ENCODE results near the gene MED13L. TPM values are rescaled to one million over a fixed set of nuclear protein-coding genes. Genes with fewer than 3 reads are reported as not detected.

The MED13L gene
- total and polyA plus RNA-seq, 2 donors (not counting 3 experiments of a cell fraction or from before 2014, with no cell fraction given) = 27.4 to 93.6 TPM

- FAIRE-seq = no peak
- CTCF ChIA-PET = no interaction called here
- POLR2A ChIA-PET = no interaction called here
Measured at GRCh38 chr12:116019415-116019814, 258.1 kb downstream of the MED13L start.

More at GRCh38 chr12:116019415-116019814, 258.1 kb downstream of the MED13L start:
- H3K4me1 ChIP-seq (ENCODE audit: control insufficient read depth, extremely low read depth, insufficient read depth, low read length) = no peaks in the 10 kb centered on the region
- dilution Hi-C loops (cut with MboI; ENCODE audit: extremely low pct_ligation_motif_present, low sequenced_read_pairs) = no loop called here
- H2AFZ ChIP-seq (ENCODE audit: low read depth, low read length) = no peak overlapping the region
- BruUV-seq (replicated peaks) = no TSS peak
- H3K4me3 ChIP-seq (replicated peaks in 1 of 3; ENCODE audit: insufficient read depth in 1 of 3, low read depth in 1 of 3, low read length in 3 of 3) = no peak overlapping the region
- no peak for DNase-seq (ENCODE audit: low read depth, low spot score)
- H3K9me3 ChIP-seq (replicated peaks; ENCODE audit: control insufficient read depth, insufficient read depth, low read length) = no peaks in the 10 kb centered on the region
- intact Hi-C loops (cut with micrococcal nuclease) = loop anchor here (5.0 kb wide), 3 partner anchors 218 to 578 kb away; partner anchors contain the start of gene MED13L
- H3K4me2 ChIP-seq (ENCODE audit: insufficient read depth, low read length) = no peak overlapping the region
- no peaks in the 10 kb centered on the region for H3K79me2 ChIP-seq (ENCODE audit: control insufficient read depth, insufficient read depth, low read length)
- H3K9ac ChIP-seq (replicated peaks; ENCODE audit: extremely low read depth, insufficient read depth, low read length) = no peak overlapping the region
- no peaks in the 10 kb centered on the region for H3K9me1 ChIP-seq (replicated peaks; ENCODE audit: control insufficient read depth, extremely low read depth, insufficient read depth, low read length)
- peaks cover 8% of the 10 kb centered on the region in 2 experiments for H3K36me3 ChIP-seq (ENCODE audit: control insufficient read depth in 2 of 2, extremely low read depth in 1 of 2, insufficient read depth in 2 of 2, low read length in 2 of 2)
- no peaks in the 10 kb centered on the region for H4K20me1 ChIP-seq (replicated peaks; ENCODE audit: control insufficient read depth, extremely low read depth, insufficient read depth, low read length)
- no peak overlapping the region for H3K27ac ChIP-seq (ENCODE audit: insufficient read depth, low read depth, low read length)
- no peak for TF ChIP-seq FOS (IDR thresholded peaks at IDR 0.05; ENCODE audit: borderline replicate concordance, insufficient read depth, low read length)
- no peak for TF ChIP-seq POLR2A (IDR thresholded peaks at IDR 0.05; ENCODE audit: low read depth, low read length)
- TF ChIP-seq CTCF (IDR thresholded peaks at IDR 0.05; ENCODE audit: extremely low read depth in 1 of 2, insufficient read depth in 1 of 2, low read depth in 1 of 2, low read length in 2 of 2) = no peak
- TF ChIP-seq POLR2AphosphoS5 (IDR thresholded peaks at IDR 0.05; ENCODE audit: insufficient read depth, low read depth, low read length) = no peak
- H3K27me3 ChIP-seq (ENCODE audit: control insufficient read depth in 2 of 2, insufficient read depth in 2 of 2, low read length in 2 of 2) = no peaks in the 10 kb centered on the region
